K562 (cell line): ENCODE results near the gene MYO9A. TPM values are rescaled to one million over a fixed set of nuclear protein-coding genes. Genes with fewer than 3 reads are reported as not detected.

Source experiments
- CHD1 ChIP-seq: fragments of 200-600 bp; sonication (generic); IDR thresholded peaks from one replicate; pipeline ENCODE4 v1.6.1; 2012; ENCODE audit warnings: mild to moderate bottlenecking, moderate library complexity, low read length, inconsistent platforms
- CREBBP ChIP-seq: IDR thresholded peaks from one replicate; pipeline ENCODE4 v1.6.1; 2012; ENCODE audit warnings: low read depth, mild to moderate bottlenecking, control low read depth, inconsistent platforms, low read length
- ID3 ChIP-seq, 2 experiments: fragments of 250-450 bp in 1 of 2; fragments of 450-650 bp in 1 of 2; sonication (Bioruptor Pico) in 1 of 2; IDR thresholded peaks; 2 replicates each; pipeline versions ENCODE4 v1.6.1 to v1.8.0; 2016 to 2021; ENCODE audit warnings: mild to moderate bottlenecking in 2 of 2, moderate library complexity in 2 of 2, missing compliant biosample characterization in 1 of 2, missing genetic modification characterization in 1 of 2
- JUND ChIP-seq, 2 experiments: IDR thresholded peaks; 2 replicates in 1 of 2; 3 replicates in 1 of 2; pipeline ENCODE4 v1.6.1; 2011; ENCODE audit warnings: borderline replicate concordance in 2 of 2, low read depth in 2 of 2, low read length in 2 of 2, improper control_type of control experiment in 1 of 2, missing biosample characterization in 1 of 2, missing genetic modification characterization in 1 of 2, missing genetic modification reagents in 1 of 2
- VEZF1 ChIP-seq: fragments of 200-800 bp; sonication (Bioruptor generic); IDR thresholded peaks from 2 replicates; pipeline ENCODE4 v1.6.1; 2017; ENCODE audit warnings: missing genetic modification characterization, missing compliant biosample characterization
- XRCC3 ChIP-seq: fragments of 450-650 bp; IDR thresholded peaks from 2 replicates; pipeline ENCODE4 v1.6.1; 2017; ENCODE audit warnings: mild to moderate bottlenecking, moderate library complexity
- ZNF197 ChIP-seq: fragments of 200-800 bp; sonication (Bioruptor generic); IDR thresholded peaks from 2 replicates; pipeline ENCODE4 v1.6.1; 2016; ENCODE audit warnings: low read depth, missing genetic modification characterization, missing compliant biosample characterization
- ZSCAN32 ChIP-seq: fragments of 450-650 bp; formaldehyde crosslinking; IDR thresholded peaks from 2 replicates; pipeline ENCODE4 v1.4.0; 2020; ENCODE audit warnings: mild to moderate bottlenecking, moderate library complexity
- polyA plus RNA-seq, 8 experiments: library from polyadenylated mRNA; depleted of rRNA in 4 of 8; stranded (reverse) in 5 of 8; unstranded in 3 of 8; fragments of >200 nt; fragmentation: Nextera tagmentation in 2 of 8; fragmentation: Illumina TruSeq in 1 of 8; extraction: Ambion mirVana in 2 of 8; extraction: Trizol in 1 of 8; gene quantifications; 2 replicates each; pipeline versions ENCODE4 v1.2.1 to v1.2.3, GENCODE V29; 2011 to 2014; ENCODE audit warnings: inconsistent platforms in 1 of 8, missing spikeins in 1 of 8
- total RNA-seq, 7 experiments: library from RNA; depleted of rRNA in 6 of 7; stranded (reverse); fragments of >200 nt in 6 of 7; fragmentation: Illumina TruSeq in 2 of 7; extraction: Trizol in 2 of 7; gene quantifications; 2 replicates each; pipeline versions ENCODE4 v1.2.1 to v1.2.3, GENCODE V29; 2011 to 2021; ENCODE audit warnings: low replicate concordance in 1 of 7

MYO9A gene
- total and polyA plus RNA-seq, 9 of the 15 experiments (the other 6 are each of a cell fraction or from before 2014, with no cell fraction given), result 1.9 to 15.4 (median 5.8) TPM

GRCh38 chr15:72139667-72140066 is 21.7 kb upstream of the MYO9A start (continued):
- TF ChIP-seq CHD1 (no peak), ZSCAN32 (CRISPR knock-in tag) (no peak), ZNF197 (CRISPR knock-in tag) (no peak), XRCC3 (no peak), CREBBP (no peak), ID3 (CRISPR knock-in tag; IDR thresholded peaks at IDR 0.05) (no peak), ID3 (tag; IDR thresholded peaks at IDR 0.05) (no peak), VEZF1 (CRISPR knock-in tag) (no peak), JUND (IDR thresholded peaks at IDR 0.05; ENCODE audit: borderline replicate concordance, low read depth, low read length) (no peak), JUND (tag; IDR thresholded peaks at IDR 0.05; ENCODE audit: borderline replicate concordance, low read depth, low read length) (no peak)
